ENCODE measurements around the gene GAB4.
"Not testable (repeated sequence)": the region's sequence is repeated elsewhere in the genome, so short reads cannot be mapped to it uniquely, and the experiment has no call there.

DNA sequence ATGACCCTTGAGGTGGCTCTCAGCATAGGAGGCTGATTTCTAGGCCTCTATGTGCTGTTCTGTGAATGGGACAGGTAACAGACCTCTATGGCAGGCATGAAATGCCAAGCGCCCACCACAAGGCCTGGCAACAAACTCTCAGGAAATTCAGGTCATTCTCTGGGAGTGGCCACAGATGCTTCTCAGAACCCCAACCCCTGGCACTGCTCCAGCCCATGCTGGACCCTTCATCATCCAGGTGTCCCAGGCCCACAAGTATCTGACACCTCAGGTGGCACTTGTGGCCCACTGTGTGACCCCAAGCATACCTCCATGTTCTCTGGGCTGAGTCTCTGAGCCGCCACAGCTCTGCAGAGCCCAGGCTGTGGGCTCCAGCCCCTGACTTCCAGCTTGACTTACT is 24.3 kb upstream of the GAB4 start:
- TF ChIP-seq, protein P1, sequence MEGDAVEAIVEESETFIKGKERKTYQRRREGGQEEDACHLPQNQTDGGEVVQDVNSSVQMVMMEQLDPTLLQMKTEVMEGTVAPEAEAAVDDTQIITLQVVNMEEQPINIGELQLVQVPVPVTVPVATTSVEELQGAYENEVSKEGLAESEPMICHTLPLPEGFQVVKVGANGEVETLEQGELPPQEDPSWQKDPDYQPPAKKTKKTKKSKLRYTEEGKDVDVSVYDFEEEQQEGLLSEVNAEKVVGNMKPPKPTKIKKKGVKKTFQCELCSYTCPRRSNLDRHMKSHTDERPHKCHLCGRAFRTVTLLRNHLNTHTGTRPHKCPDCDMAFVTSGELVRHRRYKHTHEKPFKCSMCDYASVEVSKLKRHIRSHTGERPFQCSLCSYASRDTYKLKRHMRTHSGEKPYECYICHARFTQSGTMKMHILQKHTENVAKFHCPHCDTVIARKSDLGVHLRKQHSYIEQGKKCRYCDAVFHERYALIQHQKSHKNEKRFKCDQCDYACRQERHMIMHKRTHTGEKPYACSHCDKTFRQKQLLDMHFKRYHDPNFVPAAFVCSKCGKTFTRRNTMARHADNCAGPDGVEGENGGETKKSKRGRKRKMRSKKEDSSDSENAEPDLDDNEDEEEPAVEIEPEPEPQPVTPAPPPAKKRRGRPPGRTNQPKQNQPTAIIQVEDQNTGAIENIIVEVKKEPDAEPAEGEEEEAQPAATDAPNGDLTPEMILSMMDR (IDR thresholded peaks at IDR 0.05) = not testable (repeated sequence)
- not testable (repeated sequence) for TF ChIP-seq EP300 (IDR thresholded peaks at IDR 0.05)

All from tibial nerve (tissue), 4 donors.